Loucy (cell line): ENCODE measurements around the gene SMAGP.

Experiments
- H2AFZ ChIP-seq: fragments of 200-600 bp; sonication (generic); 2 replicates; pipeline ENCODE4 v1.6.0; 2016; ENCODE audit warnings: antibody characterized with exemption, mild to moderate bottlenecking, low read length, moderate library complexity
- H3F3A ChIP-seq: fragments of 200-600 bp; 2 replicates; pipeline ENCODE4 v1.6.0; 2016; ENCODE audit warnings: antibody characterized with exemption, low read depth, mild to moderate bottlenecking
- H3K27me3 ChIP-seq: fragments of 200-600 bp; sonication (generic); 2 replicates; pipeline ENCODE4 v1.6.1; 2014; ENCODE audit warnings: low read length, mild to moderate bottlenecking; ENCODE audit not compliant: insufficient read depth, poor library complexity, severe bottlenecking
- H3K36me3 ChIP-seq: fragments of 200-600 bp; sonication (generic); 2 replicates; pipeline ENCODE4 v1.6.1; 2016; ENCODE audit warnings: low read length; ENCODE audit not compliant: insufficient read depth
- H3K4me1 ChIP-seq: fragments of 200-600 bp; sonication (generic); 2 replicates; pipeline ENCODE4 v1.5.1; 2014; ENCODE audit warnings: low read length, mild to moderate bottlenecking; ENCODE audit not compliant: insufficient read depth, poor library complexity, severe bottlenecking
- H3K4me2 ChIP-seq: fragments of 200-600 bp; sonication (generic); 2 replicates; pipeline ENCODE4 v1.6.0; 2014; ENCODE audit warnings: antibody characterized with exemption, low read length, low read depth, mild to moderate bottlenecking; ENCODE audit not compliant: poor library complexity, severe bottlenecking
- H3K4me3 ChIP-seq: fragments of 200-600 bp; sonication (generic); 2 replicates; pipeline ENCODE4 v1.5.1; 2014; ENCODE audit warnings: low read length, mild to moderate bottlenecking, mixed read lengths; ENCODE audit not compliant: poor library complexity, severe bottlenecking
- H3K79me2 ChIP-seq: fragments of 200-600 bp; sonication (generic); 2 replicates; pipeline ENCODE4 v1.6.1; 2014; ENCODE audit warnings: low read length; ENCODE audit not compliant: insufficient read depth
- H3K9ac ChIP-seq: fragments of 200-600 bp; sonication (generic); 2 replicates; pipeline ENCODE4 v1.6.0; 2014; ENCODE audit warnings: mild to moderate bottlenecking, low read depth, low read length, moderate library complexity; ENCODE audit not compliant: poor library complexity, severe bottlenecking
- H3K9me2 ChIP-seq: fragments of 200-600 bp; sonication (generic); replicated peaks from 2 replicates; pipeline ENCODE4 v1.6.1; 2016; ENCODE audit warnings: low read depth, low read length, mixed read lengths
- H3K9me3 ChIP-seq: fragments of 200-600 bp; sonication (generic); 2 replicates; pipeline ENCODE4 v1.6.1; 2014; ENCODE audit warnings: mild to moderate bottlenecking, antibody characterized with exemption, low read length, low read depth; ENCODE audit not compliant: insufficient read depth
- H4K20me1 ChIP-seq: fragments of 200-600 bp; sonication (generic); 2 replicates; pipeline ENCODE4 v1.6.0; 2014; ENCODE audit warnings: antibody characterized with exemption, low read length, mild to moderate bottlenecking; ENCODE audit not compliant: insufficient read depth, poor library complexity, severe bottlenecking
- EZH2phosphoT487 ChIP-seq: fragments of 200-600 bp; IDR thresholded peaks from 2 replicates; pipeline ENCODE4 v1.6.1; 2018; ENCODE audit warnings: antibody characterized with exemption, mild to moderate bottlenecking, moderate library complexity, borderline replicate concordance
- TF ChIP-seq, protein P1 (sequence below): fragments of 200-600 bp; sonication (generic); conservative IDR thresholded peaks from 2 replicates; pipeline ENCODE4 v1.5.1; 2014; ENCODE audit warnings: mild to moderate bottlenecking, antibody characterized with exemption, low read length

SMAGP gene

GRCh38 chr12:51217133-51217967, 52.9 kb downstream of the SMAGP start:
- peak overlapping the region; percentile 95 for H2AFZ ChIP-seq
- H4K20me1 ChIP-seq = no peaks in the 10 kb centered on the region
- TF ChIP-seq, protein P1, sequence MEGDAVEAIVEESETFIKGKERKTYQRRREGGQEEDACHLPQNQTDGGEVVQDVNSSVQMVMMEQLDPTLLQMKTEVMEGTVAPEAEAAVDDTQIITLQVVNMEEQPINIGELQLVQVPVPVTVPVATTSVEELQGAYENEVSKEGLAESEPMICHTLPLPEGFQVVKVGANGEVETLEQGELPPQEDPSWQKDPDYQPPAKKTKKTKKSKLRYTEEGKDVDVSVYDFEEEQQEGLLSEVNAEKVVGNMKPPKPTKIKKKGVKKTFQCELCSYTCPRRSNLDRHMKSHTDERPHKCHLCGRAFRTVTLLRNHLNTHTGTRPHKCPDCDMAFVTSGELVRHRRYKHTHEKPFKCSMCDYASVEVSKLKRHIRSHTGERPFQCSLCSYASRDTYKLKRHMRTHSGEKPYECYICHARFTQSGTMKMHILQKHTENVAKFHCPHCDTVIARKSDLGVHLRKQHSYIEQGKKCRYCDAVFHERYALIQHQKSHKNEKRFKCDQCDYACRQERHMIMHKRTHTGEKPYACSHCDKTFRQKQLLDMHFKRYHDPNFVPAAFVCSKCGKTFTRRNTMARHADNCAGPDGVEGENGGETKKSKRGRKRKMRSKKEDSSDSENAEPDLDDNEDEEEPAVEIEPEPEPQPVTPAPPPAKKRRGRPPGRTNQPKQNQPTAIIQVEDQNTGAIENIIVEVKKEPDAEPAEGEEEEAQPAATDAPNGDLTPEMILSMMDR = no peak; the same call in 1 of the 2 replicates
- no peak for TF ChIP-seq EZH2phosphoT487
- H3K4me3 ChIP-seq = peak overlapping the region; percentile 83
- H3K9ac ChIP-seq = peak overlapping the region; percentile 79
- no peaks in the 10 kb centered on the region for H3K27me3 ChIP-seq
- no peaks in the 10 kb centered on the region for H3K9me2 ChIP-seq
- no peaks in the 10 kb centered on the region for H3K36me3 ChIP-seq
- H3K4me2 ChIP-seq = peak overlapping the region; percentile 89
- no peaks in the 10 kb centered on the region for H3F3A ChIP-seq
- H3K9me3 ChIP-seq = no peaks in the 10 kb centered on the region
- no peaks in the 10 kb centered on the region for H3K79me2 ChIP-seq
- peaks cover 14% of the 10 kb centered on the region for H3K4me1 ChIP-seq

DNA sequence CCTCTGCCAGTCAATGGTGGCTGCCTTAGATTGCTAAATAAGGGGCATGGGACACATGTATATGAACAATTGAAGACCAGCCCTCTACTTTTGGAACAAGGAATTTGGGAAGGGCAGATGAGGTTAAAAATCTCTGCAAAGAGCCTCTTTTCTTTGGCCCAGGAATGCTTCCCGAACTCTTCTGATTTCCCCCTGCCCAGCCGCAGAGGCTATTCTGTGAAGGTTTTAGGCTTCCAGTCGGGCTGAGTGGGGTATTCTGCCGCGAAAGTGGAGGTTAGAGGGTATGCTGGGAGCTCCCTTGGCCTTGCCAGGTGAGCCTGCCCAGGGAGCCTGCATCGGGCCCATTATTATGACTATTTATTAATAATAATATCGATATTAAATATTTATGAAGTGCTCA, 53.6 kb downstream of the SMAGP start:
- no peaks in the 10 kb centered on the region for H4K20me1 ChIP-seq
- peak overlapping the region; percentile 89 for H3K4me2 ChIP-seq
- H3K9ac ChIP-seq = no peak overlapping the region
- no peaks in the 10 kb centered on the region for H3K9me3 ChIP-seq
- H3K36me3 ChIP-seq = no peaks in the 10 kb centered on the region
- no peaks in the 10 kb centered on the region for H3K9me2 ChIP-seq
- TF ChIP-seq EZH2phosphoT487 = no peak
- TF ChIP-seq, protein P1 = no peak
- H2AFZ ChIP-seq = 0 out of 2 replicates have a peak overlapping the region, but pooled peaks have one; percentile 6
- no peaks in the 10 kb centered on the region for H3K27me3 ChIP-seq
- no peaks in the 10 kb centered on the region for H3F3A ChIP-seq
- H3K79me2 ChIP-seq = no peaks in the 10 kb centered on the region
- H3K4me3 ChIP-seq = peak overlapping the region; percentile 83
- peaks cover 14% of the 10 kb centered on the region for H3K4me1 ChIP-seq

- Histone ChIP-seq H3K79me2 (no peaks in the 10 kb centered on the region), H3K4me1 (peaks cover 19% of the 10 kb centered on the region), H3K9me3 (no peaks in the 10 kb centered on the region), H3K4me3 (no peak overlapping the region), H3K9ac (no peak overlapping the region), H3K36me3 (no peaks in the 10 kb centered on the region), H3K4me2 (no peak overlapping the region), H2AFZ (no peak overlapping the region), H3K9me2 (no peaks in the 10 kb centered on the region), H3K27me3 (no peaks in the 10 kb centered on the region), H4K20me1 (no peaks in the 10 kb centered on the region), H3F3A (no peaks in the 10 kb centered on the region)
- TF ChIP-seq, protein P1 = no peak
- no peak for TF ChIP-seq EZH2phosphoT487
Observed at GRCh38 chr12:51214895-51215294, 55.3 kb downstream of the SMAGP start.
